ENCODE measurements around the gene CDADC1.

Gene CDADC1

DNA sequence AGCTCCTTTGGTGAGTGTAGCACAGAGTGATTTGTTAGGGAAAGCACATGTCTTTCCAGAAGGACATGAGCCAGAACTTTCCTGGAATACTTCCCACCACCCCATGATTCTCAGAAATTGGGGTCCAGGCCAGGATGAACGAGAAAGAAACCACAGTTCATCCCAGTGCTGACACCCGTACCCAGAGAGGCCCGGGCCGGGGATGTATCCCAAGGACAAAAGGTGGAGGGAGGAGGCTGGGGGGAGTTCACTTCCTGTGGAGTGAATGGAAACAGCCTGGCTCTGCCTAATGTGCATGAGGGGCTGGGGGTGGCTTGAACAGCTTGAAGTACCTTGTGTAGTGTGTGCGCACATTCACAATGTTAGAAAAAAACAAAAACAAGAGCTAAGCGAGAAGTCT, 47.5 kb downstream of the CDADC1 start:
- ATAC-seq = no peak

DNA sequence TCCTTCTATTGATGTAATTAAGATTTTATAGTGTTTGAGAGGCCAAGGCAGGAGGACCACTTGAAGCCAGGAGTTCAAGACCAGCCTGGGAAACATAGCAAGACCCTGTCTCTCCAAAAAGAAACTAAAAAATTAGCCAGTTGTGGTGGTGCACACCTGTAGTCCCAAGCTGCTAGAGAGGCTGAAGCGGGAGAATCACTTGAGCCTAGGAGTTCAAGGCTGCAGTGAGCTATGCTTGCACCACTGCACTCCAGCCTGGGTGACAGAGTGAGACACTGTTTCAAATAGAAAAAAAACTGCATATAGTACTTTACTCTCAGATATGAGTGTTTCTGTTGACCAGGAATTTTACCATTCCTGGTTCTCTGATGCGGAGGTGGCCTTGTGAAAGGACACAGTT, 48.9 kb downstream of the CDADC1 start:
- TF ChIP-seq PATZ1 (CRISPR knock-in tag; IDR thresholded peaks at IDR 0.05; ENCODE audit: borderline replicate concordance) (no peak), ZFP30 (CRISPR knock-in tag; IDR thresholded peaks at IDR 0.05) (no peak), GLIS3 (CRISPR knock-in tag; IDR thresholded peaks at IDR 0.05) (no peak), PPARA (CRISPR knock-in tag; IDR thresholded peaks at IDR 0.05; ENCODE audit: borderline replicate concordance) (no peak), ZFP3 (CRISPR knock-in tag; IDR thresholded peaks at IDR 0.05) (no peak), RARB (CRISPR knock-in tag; IDR thresholded peaks at IDR 0.05) (no peak), ESRRG (CRISPR knock-in tag; IDR thresholded peaks at IDR 0.05) (no peak), TCF4 (CRISPR knock-in tag; IDR thresholded peaks at IDR 0.05; ENCODE audit: borderline replicate concordance) (no peak), CSDC2 (CRISPR knock-in tag; IDR thresholded peaks at IDR 0.05) (no peak), ISL1 (CRISPR knock-in tag; IDR thresholded peaks at IDR 0.05) (no peak), CREB5 (CRISPR knock-in tag; IDR thresholded peaks at IDR 0.05; ENCODE audit: low read depth) (no peak), OSR1 (CRISPR knock-in tag; IDR thresholded peaks at IDR 0.05) (no peak), BACH2 (CRISPR knock-in tag; IDR thresholded peaks at IDR 0.05; ENCODE audit: borderline replicate concordance) (no peak)
- no peak for ATAC-seq

More for the DNA sequence above, 47.5 kb downstream of the CDADC1 start:
- TF ChIP-seq CSRNP3 (CRISPR knock-in tag; IDR thresholded peaks at IDR 0.05) (no peak), ZFP3 (CRISPR knock-in tag; IDR thresholded peaks at IDR 0.05) (no peak), SNAI2 (CRISPR knock-in tag; IDR thresholded peaks at IDR 0.05) (no peak), CSDC2 (CRISPR knock-in tag; IDR thresholded peaks at IDR 0.05) (no peak), TCF4 (CRISPR knock-in tag; IDR thresholded peaks at IDR 0.05; ENCODE audit: borderline replicate concordance) (no peak), ZNF565 (CRISPR knock-in tag; conservative IDR thresholded peaks at IDR 0.05; ENCODE audit: low read depth) (no peak), ZNF70 (CRISPR knock-in tag; IDR thresholded peaks at IDR 0.05) (no peak), ZNF8 (CRISPR knock-in tag; IDR thresholded peaks at IDR 0.05) (no peak), PPARA (CRISPR knock-in tag; IDR thresholded peaks at IDR 0.05; ENCODE audit: borderline replicate concordance) (no peak), CREB5 (CRISPR knock-in tag; IDR thresholded peaks at IDR 0.05; ENCODE audit: low read depth) (no peak), POU6F1 (CRISPR knock-in tag; IDR thresholded peaks at IDR 0.05; ENCODE audit: borderline replicate concordance, low read depth) (no peak), RARB (CRISPR knock-in tag; IDR thresholded peaks at IDR 0.05) (no peak), TOX (CRISPR knock-in tag; IDR thresholded peaks at IDR 0.05; ENCODE audit: borderline replicate concordance) (no peak), OSR1 (CRISPR knock-in tag; IDR thresholded peaks at IDR 0.05) (no peak), ESRRG (CRISPR knock-in tag; IDR thresholded peaks at IDR 0.05) (no peak), ZFP30 (CRISPR knock-in tag; IDR thresholded peaks at IDR 0.05) (no peak)
- TF ChIP-seq, protein P1, sequence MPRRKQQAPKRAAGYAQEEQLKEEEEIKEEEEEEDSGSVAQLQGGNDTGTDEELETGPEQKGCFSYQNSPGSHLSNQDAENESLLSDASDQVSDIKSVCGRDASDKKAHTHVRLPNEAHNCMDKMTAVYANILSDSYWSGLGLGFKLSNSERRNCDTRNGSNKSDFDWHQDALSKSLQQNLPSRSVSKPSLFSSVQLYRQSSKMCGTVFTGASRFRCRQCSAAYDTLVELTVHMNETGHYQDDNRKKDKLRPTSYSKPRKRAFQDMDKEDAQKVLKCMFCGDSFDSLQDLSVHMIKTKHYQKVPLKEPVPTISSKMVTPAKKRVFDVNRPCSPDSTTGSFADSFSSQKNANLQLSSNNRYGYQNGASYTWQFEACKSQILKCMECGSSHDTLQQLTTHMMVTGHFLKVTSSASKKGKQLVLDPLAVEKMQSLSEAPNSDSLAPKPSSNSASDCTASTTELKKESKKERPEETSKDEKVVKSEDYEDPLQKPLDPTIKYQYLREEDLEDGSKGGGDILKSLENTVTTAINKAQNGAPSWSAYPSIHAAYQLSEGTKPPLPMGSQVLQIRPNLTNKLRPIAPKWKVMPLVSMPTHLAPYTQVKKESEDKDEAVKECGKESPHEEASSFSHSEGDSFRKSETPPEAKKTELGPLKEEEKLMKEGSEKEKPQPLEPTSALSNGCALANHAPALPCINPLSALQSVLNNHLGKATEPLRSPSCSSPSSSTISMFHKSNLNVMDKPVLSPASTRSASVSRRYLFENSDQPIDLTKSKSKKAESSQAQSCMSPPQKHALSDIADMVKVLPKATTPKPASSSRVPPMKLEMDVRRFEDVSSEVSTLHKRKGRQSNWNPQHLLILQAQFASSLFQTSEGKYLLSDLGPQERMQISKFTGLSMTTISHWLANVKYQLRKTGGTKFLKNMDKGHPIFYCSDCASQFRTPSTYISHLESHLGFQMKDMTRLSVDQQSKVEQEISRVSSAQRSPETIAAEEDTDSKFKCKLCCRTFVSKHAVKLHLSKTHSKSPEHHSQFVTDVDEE (CRISPR knock-in tag; IDR thresholded peaks at IDR 0.05) = no peak
